NOMO-1 treated with dmso at 0.1 percent for 144 hours (cell line): ENCODE data around the gene GPATCH4.
"Not testable (repeated sequence)": the region's sequence is repeated elsewhere in the genome, so short reads cannot be mapped to it uniquely, and the experiment has no call there.

Source experiments
- DNase-seq: peaks from one replicate; lab custom pipeline; 2025; ENCODE audit not compliant: unreplicated experiment; lab: John Stamatoyannopoulos, UW

The GPATCH4 gene

GRCh38 chr1:156601122-156601830 is at the start of gene GPATCH4:
GPATCH4 (minus strand) TSS chr1:156601479.
- peak; percentile 49 for DNase-seq

GRCh38 chr1:156648951-156649350 is 47.7 kb upstream of the GPATCH4 start:
- DNase-seq = no peak

- DNase-seq = no peak
Observed at GRCh38 chr1:156648496-156648895, 47.2 kb upstream of the GPATCH4 start.

- DNase-seq = no peak
Observed at GRCh38 chr1:156647351-156647750, 46.1 kb upstream of the GPATCH4 start.

- DNase-seq = no peak
Observed at GRCh38 chr1:156646738-156647211, 45.5 kb upstream of the GPATCH4 start.

- DNase-seq = no peak
Observed at GRCh38 chr1:156645666-156646065, 44.4 kb upstream of the GPATCH4 start.

- no peak for DNase-seq
Observed at GRCh38 chr1:156645056-156645455, 43.8 kb upstream of the GPATCH4 start.

GRCh38 chr1:156644640-156645039 is 43.4 kb upstream of the GPATCH4 start:
- no peak for DNase-seq

GRCh38 chr1:156644146-156644545 is 42.9 kb upstream of the GPATCH4 start:
- DNase-seq = no peak

- DNase-seq = peak; percentile 54
Observed at GRCh38 chr1:156643778-156644092, 42.5 kb upstream of the GPATCH4 start.

GRCh38 chr1:156643049-156643777 is 41.9 kb upstream of the GPATCH4 start:
- no peak for DNase-seq

GRCh38 chr1:156642265-156643048 is 41.2 kb upstream of the GPATCH4 start:
- no peak for DNase-seq

GRCh38 chr1:156641761-156642264 is 40.5 kb upstream of the GPATCH4 start, which contains the start of gene BCAN:
BCAN (plus strand) TSS chr1:156642117; CDS start chr1:156646055, 3,938 bp downstream.
- no peak for DNase-seq

GRCh38 chr1:156640842-156641706 is 39.8 kb upstream of the GPATCH4 start:
- DNase-seq = no peak

- no peak for DNase-seq
Observed at GRCh38 chr1:156639601-156640101, 38.4 kb upstream of the GPATCH4 start.

- no peak for DNase-seq
Observed at GRCh38 chr1:156638189-156638985, 37.1 kb upstream of the GPATCH4 start.

GRCh38 chr1:156632355-156632754 is 31.1 kb upstream of the GPATCH4 start:
- DNase-seq = no peak

- not testable (repeated sequence) for DNase-seq
Observed at GRCh38 chr1:156631152-156631551, 29.9 kb upstream of the GPATCH4 start.

GRCh38 chr1:156629823-156630449 is 28.7 kb upstream of the GPATCH4 start:
- DNase-seq = no peak
